DMS79 (cell line): ENCODE results near the gene SPATA9.

Experiments used
- DNase-seq: peaks from one replicate; lab custom pipeline; 2025; lab: John Stamatoyannopoulos, UW

The SPATA9 gene, protein sequence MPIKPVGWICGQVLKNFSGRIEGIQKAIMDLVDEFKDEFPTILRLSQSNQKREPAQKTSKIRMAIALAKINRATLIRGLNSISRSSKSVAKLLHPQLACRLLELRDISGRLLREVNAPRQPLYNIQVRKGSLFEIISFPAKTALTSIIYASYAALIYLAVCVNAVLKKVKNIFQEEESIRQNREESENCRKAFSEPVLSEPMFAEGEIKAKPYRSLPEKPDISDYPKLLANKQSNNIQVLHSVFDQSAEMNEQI

DNA sequence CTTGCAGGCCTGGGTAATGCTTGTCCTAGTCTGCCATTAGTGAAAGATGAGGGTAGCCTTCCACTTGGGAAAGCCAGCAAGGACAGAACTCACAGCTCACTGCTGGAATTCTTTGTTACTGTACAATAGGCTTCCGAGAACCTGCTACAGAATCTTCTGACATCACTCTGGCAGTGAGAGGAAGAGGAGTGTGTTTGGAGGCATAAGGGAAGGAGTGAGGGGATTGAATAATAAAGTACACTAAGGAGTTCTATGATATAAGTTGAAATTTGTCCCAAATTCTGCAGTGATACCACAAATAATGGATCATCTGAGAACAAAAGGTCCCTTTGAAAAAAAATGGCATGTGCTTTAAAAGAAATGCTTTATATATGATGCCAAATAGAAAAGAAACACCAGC lies at the start of gene SPATA9:
TSS of gene SPATA9 (minus strand) at position 101 of the 400 bp plus-strand sequence. CDS start 137 bp downstream, outside the sequence.
- no peak for DNase-seq

DNA sequence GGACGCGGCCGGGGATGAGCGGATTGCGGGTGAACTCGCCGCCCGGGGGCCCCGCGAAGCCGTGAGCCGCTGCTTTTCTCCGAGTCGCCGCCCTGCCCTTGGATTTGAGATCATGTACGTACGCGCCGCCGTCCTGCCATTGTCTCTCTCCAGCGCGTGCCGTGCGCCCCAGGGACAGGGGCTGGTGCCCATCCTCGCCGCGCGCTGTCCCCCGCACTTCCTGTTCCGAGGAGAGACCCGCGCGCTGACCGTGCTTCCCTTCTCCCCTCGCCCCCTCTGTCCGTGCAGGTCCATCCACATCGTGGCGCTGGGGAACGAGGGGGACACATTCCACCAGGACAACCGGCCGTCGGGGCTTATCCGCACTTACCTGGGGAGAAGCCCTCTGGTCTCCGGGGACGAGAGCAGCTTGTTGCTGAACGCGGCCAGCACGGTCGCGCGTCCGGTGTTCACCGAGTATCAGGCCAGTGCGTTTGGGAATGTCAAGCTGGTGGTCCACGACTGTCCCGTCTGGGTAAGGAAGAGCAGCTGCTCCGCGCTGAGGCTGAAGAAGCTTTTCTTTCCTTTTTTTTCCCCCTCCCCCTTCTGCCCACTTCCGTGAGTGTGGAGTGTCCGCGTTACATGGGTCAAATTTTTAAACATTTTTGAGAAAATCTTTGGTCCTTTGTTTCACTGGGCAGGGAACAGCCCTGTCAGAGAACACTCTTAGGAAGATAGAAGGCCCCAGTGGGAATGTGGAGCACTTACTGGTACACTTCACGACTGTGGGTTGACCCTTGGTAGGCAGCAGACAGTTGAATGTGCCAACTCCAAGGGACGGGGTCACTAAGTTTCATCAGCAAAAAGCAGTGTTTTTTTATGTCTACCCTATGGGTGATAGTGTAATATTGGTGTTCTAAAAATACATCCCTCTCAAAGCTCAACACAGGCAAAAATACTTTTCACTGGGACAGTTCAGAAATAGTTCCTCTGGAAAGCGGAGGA lies 49.1 kb upstream of the SPATA9 start:
- peak; percentile 42 for DNase-seq

DNA sequence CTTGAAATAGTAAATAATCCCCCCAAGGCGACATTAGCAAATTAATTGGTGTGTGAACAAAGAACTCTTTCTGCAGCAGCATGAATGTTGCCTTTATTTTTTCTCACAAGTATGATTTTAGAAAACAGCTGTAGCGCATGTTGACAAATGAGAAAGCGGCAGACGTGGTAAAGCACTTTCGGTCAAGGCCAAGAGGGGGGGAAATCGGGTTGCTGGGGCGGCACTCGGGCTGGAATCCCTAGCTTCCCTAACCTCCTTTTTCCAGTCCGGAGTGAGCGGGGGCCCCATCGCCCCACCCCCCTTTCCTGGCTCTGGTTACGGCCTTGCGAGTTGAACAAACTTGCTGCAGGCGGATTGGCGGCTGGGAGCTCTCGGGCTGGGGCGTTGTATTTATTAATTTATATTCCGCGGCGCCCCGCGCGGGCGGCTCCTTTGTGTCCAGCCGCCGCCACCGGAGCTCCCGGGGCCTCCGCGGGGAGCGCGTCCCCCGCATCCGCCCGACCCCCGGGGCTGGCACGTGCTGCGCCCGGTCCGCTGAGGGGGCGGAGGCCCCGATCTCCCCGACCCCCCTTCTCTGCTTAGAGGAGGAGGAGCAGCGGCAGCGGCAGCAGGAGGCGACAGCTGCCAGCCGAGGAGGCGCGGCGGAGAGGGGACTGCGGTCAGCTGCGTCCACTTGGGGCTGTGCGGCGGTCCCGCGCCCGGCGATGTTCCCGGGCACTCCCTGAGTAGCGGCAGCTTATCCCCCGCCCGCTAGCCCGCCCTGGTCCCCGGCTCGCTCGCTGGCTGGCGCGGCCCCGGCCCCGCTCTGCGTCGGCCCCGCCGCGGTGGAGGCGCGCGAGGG lies 48.2 kb upstream of the SPATA9 start, which contains the start of gene RHOBTB3:
TSS of gene RHOBTB3 (plus strand) at position 607 of the 841 bp plus-strand sequence. CDS start 347 bp downstream, outside the sequence.
- DNase-seq: peak; percentile 85

DNA sequence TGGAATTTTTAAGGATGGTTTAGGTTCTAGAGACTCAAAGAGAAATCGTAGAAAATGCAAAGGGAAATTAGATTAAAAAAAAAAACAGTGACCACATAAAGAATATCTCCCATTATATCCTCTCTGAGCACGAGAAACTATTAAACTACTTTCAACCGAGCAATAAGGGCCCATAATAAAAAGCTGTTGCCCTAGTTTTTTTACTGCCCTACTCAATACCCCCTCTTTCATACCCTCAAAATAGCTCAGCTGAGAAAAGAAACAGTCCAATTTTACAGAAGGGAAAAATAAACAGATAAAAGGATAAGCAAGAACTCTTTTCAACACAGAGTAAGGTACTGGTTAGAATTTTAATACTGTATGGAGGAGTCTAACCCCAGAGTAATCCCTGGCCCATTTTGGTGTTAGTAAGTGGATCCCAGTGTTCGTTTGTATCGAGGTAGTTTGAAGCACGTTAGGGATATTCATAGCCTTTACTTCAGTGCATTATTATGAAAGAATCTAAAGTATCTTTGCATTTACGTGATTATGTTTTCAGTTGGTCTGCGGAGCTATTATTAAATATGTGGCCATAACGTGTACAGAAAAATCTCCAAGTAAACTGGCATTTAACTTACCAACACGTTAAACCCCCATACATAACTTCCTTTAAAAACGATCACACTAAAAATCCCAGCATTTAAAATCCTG lies 47.4 kb upstream of the SPATA9 start:
- DNase-seq: no peak

DNA sequence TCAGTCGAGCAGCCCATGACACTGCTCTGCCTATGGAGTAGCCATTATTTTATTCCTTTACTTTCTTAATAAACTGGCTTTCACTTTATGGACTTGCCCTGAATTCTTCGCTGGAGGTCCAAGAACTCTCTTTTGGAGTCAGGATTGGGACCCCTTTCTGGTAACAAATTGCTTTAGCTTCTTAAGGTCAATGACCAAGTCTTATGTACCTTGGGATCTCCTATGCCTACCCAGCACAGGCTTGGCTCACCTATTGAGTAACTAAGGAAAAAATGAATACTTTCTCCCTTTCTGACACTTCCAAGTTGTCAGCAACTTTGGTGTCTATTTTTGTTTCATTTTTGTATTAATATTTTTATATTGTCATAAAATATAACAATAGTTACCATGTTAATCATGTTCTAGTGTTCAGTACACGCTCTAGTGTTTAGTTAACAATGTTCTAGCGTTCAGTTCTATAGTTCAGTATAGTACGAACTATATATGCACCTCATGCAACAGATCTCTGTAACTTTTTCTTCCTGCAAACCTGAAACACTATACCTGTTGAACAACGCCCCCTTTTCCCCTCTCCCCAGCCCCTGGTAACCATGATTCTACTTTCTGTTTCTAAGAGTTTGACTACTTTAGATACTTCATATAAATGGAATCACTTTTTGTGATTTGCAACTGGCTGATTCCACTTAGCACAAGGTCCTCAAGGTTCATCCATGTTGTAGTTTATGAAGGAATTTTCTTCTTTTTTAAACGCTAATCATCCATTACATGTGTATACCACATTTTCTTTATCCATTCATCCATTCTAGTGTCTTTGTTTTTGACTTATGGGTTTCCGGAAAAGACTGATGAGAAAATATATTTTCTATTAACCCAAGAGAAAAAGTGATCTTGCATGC lies 46.6 kb upstream of the SPATA9 start:
- DNase-seq: no peak

DNA sequence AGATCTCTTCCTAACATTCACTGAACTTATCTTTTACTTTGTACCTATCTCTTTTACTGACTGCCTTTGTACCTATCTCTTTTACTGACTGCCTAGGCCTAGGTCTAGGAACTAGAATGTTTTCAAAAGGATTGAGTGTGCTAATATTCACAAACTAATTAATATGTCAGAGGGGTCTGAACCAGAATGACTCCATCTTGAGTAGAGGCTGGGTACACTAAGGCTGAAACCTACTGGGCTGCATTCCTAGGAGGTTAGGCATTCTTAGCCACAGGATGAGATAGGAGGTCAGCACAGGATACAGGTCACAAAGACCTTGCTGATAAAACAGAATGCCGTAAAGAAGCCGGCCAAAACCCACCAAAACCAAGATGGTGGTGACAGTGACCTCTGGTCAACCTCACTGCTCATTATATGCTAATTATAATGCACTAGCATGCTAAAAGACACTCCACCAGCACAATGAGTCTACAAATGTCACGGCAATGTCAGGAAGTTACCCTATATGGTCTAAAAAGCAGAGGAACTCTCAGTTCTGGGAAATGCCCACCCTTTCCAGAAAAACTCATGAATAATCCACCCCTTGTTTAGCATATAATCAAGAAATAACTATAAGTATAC lies 45.8 kb upstream of the SPATA9 start:
- no peak for DNase-seq

DNA sequence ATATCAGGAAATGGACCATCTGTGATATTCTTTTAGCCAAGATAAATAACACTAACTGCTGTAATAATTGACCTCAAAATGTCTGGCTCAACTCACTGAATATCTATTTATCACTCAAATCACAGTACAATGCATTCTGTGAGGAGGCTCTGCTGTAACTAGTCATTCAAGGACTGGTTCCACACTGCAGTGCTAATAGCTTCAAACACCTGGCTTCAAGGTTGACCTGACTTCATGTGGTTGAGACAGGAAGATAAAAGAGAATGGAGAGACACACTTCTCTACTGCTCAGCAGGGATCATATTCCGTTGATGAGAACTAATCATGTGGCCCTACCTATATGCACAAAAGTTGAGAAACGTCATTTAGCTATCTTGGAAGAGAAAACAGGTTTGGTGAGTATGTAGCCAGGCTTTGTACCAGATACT lies 45.0 kb upstream of the SPATA9 start:
- peak; percentile 97 for DNase-seq

DNA sequence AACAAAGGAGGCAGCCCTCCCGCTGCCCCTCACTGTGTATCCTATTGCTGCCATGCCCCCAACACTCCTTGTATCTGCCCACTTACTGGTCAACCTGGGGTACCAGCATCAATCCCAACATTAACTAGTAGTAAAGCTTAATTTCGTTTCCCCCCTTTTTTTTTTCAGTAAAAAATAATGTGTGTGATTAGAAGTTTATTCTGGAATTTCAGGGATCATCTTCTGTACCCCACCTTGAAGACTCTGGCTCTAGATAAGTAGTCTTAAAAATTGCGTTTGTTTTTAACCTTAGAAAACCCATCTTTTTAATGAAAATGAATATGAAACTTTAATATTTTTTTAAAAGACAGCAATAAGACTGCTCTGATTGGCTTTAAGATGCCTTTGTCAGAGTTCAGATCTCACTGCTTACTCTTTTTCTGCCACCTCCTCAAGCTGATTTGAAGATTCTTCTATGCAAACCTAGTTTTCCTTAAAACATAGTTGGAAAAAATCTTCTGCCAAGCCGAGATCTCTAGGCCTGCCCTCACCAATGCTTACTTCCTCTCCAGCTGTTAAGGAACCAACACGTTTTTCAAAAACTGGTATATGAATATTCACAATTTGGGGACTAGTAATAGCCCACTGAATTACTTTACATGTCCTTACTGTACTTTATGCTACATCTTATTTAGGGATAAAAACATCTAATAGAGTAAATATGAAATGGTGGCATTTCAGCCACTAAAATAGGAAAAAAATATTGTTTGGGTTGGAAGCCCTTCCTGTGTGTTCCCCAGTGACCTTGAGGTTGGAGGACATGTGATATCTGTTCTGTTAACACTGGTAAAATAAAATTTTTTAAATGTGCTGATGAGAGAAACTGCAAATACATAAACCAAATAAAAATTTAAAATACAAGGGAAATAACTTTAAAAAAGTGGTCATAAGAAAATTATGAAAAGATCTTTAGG lies 44.3 kb upstream of the SPATA9 start:
- DNase-seq: no peak

DNA sequence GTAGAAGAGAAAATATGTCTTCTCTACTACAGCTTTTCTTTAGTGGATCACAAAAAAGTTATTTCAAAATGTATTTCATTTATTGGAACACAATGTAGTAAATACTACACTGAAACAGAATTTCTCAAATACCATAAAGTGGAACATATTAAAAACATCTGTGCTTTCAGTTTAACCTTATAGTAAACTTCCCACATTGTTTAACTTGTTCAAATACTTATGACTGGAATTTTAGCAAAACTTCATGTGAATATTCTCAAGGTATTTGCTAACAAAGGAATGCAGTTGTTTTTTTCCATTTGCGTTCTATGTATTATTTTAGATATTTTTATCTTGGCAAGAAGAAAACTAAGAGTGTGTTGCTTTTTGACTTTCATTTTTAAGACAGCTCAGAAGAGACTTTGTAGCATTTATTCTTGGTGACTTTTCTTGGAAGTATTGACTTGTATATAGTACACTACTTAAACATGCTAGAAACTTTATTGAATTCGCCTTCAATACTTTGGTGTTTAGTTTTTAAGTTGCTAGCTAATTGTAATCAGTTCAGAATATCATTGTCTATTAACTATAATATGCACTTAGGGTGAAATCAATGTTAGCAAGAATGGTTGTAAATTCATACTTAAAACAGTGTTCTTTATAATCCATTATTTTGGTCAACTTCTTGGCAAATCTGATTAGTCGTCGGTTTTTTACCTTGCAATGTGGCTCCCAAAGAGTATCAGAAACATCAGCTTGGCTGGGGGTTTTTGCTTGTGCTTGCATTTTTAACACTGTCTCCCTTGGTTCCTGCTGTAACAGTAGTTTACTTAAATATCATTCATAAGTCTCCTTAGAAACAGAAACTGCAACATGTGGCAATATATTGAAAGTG lies 43.4 kb upstream of the SPATA9 start:
- no peak for DNase-seq

DNA sequence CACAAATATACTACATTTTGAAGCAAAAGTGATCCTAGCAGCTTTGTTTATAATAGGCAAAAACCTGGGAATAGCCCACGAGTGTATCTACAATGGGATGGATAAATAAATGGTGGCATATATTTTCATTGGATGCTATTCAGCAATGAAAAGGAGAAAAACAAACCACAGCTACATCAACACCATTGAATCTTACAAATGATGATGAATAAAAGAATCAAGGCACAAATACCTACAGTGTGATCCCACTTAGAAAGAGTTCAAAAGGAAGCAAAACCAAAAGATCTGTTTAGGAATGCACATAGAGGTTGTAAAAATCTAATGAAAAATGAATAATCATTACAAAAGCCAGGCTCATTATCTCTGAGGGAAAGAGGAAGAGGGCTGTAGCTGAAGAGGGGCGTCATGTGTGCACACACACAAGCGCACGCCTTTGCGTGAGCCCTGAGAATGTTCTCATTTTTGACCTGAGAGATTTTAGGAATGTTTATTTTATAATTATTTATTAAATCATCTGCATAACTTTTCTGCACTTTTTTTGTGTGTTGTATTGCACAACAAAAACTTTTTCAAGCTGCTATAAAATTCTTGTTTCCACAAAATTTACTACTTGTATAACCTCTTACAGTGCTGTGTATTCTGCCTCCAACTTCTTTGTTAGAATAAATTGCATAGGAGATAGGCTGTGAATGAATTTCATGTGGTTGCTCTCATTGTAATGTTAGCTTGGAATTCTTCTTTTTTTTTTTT lies 42.5 kb upstream of the SPATA9 start:
- DNase-seq: no peak

DNA sequence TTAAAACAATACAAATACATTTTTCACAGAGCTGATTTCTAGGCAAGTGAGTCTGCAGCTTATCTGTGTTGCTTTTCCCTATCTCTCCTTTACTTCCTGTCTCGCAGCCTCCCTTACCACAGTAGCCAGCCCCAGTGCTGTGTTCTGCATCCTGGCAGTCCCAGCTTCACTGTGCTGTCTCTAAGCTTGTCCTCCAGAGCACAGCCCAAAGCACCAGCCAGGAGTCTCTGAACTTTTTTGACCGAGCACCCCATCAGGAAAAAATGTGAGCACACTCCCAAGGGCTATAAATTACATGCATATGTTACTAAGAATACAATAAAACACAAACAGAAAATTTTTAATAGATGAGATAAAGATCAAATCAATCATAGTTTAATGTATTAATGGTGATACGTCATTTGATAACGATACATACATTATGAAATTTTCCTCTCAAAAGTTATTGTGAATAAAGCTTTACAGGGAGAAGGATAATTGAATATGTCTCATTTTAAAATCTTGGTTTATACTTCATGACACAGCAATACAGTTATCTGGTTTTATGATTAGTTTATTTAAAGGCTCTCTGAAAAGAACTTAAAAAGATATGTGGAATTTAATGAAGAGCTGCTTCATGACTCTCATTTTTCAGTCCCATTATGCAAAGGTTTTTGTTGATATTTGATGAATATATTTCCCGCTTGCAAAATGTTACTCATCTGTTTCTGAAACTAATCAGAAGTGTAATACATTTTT lies 41.0 kb upstream of the SPATA9 start:
- DNase-seq: no peak

DNA sequence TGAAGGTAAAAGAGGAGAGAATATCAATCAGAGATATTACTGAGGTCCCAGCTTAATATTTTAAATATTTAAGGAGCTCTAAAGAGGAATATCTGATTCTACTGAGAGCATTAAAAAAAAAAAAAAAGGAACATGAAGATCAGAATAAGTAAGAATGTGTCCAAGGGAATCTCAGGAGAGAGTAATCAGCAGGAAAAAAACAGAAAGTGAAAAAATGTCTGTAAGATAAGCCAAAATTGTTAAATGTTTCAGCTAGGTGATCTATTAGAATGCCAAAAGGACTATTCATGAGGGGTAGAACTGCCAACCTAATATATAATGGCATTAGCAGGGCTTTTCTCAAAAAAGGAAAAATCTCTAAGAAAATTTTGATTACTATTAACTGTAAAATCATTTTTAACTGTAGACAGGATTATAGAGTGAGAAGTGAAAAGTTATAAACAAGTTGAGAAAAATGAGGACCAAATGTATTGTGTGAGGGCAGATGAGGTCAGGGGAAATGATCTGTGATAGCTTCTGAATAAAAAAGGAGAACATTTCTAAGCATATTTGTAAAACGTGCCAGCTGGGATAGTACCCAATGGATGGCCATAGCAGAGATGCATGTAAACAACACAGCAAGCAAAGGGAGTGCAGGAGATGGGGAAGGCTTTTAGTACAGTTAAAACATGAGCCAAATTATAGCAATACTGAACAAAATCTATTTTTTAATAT lies 38.9 kb upstream of the SPATA9 start:
- no peak for DNase-seq

DNA sequence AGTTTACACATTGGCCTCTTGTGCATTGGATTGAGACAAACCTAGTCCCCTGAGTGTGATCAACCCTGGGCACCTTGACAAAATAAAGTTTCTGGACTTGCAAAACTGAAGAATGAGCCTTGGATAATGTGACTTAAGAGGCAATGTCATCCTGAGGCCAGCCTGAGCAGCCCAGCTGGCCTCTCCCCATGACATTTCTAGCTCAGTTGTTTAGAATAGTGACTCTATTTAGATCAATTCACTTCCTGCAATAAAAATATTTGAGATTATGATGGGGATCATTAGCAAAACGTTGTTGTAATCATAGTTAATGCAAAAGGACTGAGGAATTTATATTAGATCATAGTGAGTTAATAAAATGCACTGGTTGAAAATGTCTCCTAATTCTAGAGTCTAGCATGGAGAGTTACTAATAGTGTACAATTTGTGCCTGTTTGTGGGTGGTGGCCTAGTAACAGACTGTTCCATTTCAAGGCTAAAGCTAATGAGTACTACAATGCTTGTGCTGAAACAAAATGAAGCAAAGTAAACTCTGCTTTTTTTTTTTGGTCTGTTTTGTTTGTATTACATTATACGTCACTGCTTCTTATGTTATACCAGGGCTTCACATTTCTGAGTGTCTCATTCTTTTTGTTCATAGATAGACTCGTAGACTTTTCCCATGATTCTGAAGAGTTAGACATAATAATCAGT lies 37.4 kb upstream of the SPATA9 start:
- DNase-seq: no peak

DNA sequence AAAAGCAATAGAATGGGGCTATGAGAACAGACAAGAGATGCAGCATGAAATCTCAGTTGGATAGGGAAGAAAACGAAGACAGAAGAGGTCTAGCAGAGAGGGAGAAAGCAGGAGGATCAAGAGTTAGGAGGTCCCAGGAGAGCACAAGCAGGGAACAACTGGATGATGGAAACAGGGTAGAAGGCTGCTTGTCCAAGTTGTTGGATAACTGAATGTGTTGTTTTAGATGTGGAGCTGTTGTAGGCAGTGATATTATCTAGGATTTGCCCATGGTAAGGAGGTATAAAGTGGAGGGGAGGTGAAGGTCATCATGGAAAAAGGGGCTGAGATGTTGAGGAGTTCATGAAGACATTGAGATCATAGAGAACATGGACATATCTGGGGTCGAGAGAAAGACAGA lies 35.9 kb upstream of the SPATA9 start:
- DNase-seq: no peak

DNA sequence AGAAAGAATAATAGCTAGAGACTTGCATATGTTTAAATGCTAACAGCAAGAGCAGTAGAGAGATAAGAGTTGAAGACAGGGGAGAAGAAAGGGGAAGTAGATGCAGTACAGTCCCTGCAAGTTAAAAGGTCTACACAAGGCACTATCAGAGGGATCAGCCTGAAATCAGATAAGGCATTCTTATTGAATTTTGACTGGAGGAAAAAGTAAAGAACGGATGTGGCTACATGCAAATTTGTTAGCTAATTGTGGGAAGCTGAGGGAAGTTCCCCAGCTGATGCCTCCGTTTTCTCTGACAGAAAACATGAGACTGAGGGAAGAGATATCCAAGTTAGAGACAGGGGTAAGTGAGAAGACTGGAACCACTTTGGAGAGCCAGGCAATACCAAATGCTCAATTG lies 35.4 kb upstream of the SPATA9 start:
- DNase-seq: no peak
